ENCODE measurements around the gene OLFML3. TPM values are rescaled to one million over a fixed set of nuclear protein-coding genes. Genes with fewer than 3 reads are reported as not detected.

The OLFML3 gene
- total RNA-seq, 1 experiment from 2014 or later: 0.52 TPM

GRCh38 chr1:113981962-113982931 is 3.0 kb downstream of the OLFML3 start:
- peaks cover 9% of the 10 kb centered on the region for H3F3A ChIP-seq (ENCODE audit: insufficient read depth, low read depth)
- intact Hi-C loops (cut with micrococcal nuclease; ENCODE audit: unreplicated experiment): no loop called here
- no peaks in the 10 kb centered on the region for H3K9me2 ChIP-seq (ENCODE audit: insufficient read depth)
- H3K9me3 ChIP-seq (ENCODE audit: insufficient read depth, low read depth): no peaks in the 10 kb centered on the region
- peaks cover 16% of the 10 kb centered on the region for H3K4me1 ChIP-seq (replicated peaks; ENCODE audit: insufficient read depth)
- H3K36me3 ChIP-seq (ENCODE audit: low read depth): no peaks in the 10 kb centered on the region
- peaks cover 8% of the 10 kb centered on the region for H3K79me2 ChIP-seq (ENCODE audit: low read depth)
- ChIA-PET CTCF (no interaction called here), POLR2A (ENCODE audit: unreplicated experiment) (no interaction called here)
- no peaks in the 10 kb centered on the region for H4K20me1 ChIP-seq (ENCODE audit: insufficient read depth)
- H3K4me2 ChIP-seq: 0 out of 2 replicates have a peak overlapping the region, but pooled peaks have one; percentile 4
- H3K27ac ChIP-seq: no peak overlapping the region
- no peak for DNase-seq
- H3K4me3 ChIP-seq: no peak overlapping the region
- no TSS peak for BruUV-seq (replicated peaks)
- H2AFZ ChIP-seq: no peak overlapping the region
- TF ChIP-seq, protein P1, sequence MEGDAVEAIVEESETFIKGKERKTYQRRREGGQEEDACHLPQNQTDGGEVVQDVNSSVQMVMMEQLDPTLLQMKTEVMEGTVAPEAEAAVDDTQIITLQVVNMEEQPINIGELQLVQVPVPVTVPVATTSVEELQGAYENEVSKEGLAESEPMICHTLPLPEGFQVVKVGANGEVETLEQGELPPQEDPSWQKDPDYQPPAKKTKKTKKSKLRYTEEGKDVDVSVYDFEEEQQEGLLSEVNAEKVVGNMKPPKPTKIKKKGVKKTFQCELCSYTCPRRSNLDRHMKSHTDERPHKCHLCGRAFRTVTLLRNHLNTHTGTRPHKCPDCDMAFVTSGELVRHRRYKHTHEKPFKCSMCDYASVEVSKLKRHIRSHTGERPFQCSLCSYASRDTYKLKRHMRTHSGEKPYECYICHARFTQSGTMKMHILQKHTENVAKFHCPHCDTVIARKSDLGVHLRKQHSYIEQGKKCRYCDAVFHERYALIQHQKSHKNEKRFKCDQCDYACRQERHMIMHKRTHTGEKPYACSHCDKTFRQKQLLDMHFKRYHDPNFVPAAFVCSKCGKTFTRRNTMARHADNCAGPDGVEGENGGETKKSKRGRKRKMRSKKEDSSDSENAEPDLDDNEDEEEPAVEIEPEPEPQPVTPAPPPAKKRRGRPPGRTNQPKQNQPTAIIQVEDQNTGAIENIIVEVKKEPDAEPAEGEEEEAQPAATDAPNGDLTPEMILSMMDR (conservative IDR thresholded peaks at IDR 0.05): no peak
- no peak for TF ChIP-seq EZH2 (IDR thresholded peaks at IDR 0.05; ENCODE audit: low read depth)
- no peaks in the 10 kb centered on the region for H3K27me3 ChIP-seq (ENCODE audit: insufficient read depth, low read depth)

GRCh38 chr1:113982949-113983348 is 3.7 kb downstream of the OLFML3 start:
- TF ChIP-seq, protein P1 (conservative IDR thresholded peaks at IDR 0.05): no peak
- TF ChIP-seq EZH2 (IDR thresholded peaks at IDR 0.05; ENCODE audit: low read depth): no peak
- intact Hi-C loops (cut with micrococcal nuclease; ENCODE audit: unreplicated experiment): no loop called here
- Histone ChIP-seq H3K36me3 (ENCODE audit: low read depth) (no peaks in the 10 kb centered on the region), H3F3A (ENCODE audit: insufficient read depth, low read depth) (peaks cover 2% of the 10 kb centered on the region), H4K20me1 (ENCODE audit: insufficient read depth) (no peaks in the 10 kb centered on the region), H3K4me3 (no peak overlapping the region), H3K27me3 (ENCODE audit: insufficient read depth, low read depth) (no peaks in the 10 kb centered on the region), H3K79me2 (ENCODE audit: low read depth) (peaks cover 8% of the 10 kb centered on the region), H3K9me2 (ENCODE audit: insufficient read depth) (no peaks in the 10 kb centered on the region), H3K27ac (no peak overlapping the region), H3K9me3 (ENCODE audit: insufficient read depth, low read depth) (no peaks in the 10 kb centered on the region), H2AFZ (no peak overlapping the region), H3K4me2 (no peak overlapping the region), H3K4me1 (replicated peaks; ENCODE audit: insufficient read depth) (peaks cover 16% of the 10 kb centered on the region)
- ChIA-PET POLR2A (ENCODE audit: unreplicated experiment) (no interaction called here), CTCF (no interaction called here)
- DNase-seq: no peak
- BruUV-seq (replicated peaks): no TSS peak

DNA sequence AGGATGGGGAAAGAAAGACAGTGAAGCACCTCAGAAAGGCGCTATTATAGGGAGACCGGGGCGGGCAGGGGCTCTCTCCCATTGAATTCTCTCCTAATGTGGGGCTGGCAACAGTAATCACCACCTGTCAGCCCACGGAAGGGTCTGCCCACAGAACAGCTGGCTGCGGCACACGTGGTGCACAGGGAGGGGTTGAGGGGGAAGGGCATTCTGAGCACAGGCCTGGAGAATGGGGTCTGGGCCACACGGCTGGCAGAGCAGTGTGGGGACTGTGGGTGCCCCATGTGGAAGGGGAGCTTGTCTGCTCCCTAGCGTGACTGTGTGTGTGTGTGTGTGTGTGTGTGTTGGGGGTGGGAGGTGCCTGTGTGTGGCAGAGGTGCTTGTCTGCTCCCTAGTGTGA is 4.1 kb downstream of the OLFML3 start:
- Histone ChIP-seq H4K20me1 (ENCODE audit: insufficient read depth) (no peaks in the 10 kb centered on the region), H3K9me3 (ENCODE audit: insufficient read depth, low read depth) (no peaks in the 10 kb centered on the region), H3K36me3 (ENCODE audit: low read depth) (no peaks in the 10 kb centered on the region), H2AFZ (no peak overlapping the region), H3K79me2 (ENCODE audit: low read depth) (peaks cover 8% of the 10 kb centered on the region), H3K27ac (no peak overlapping the region), H3K4me3 (no peak overlapping the region), H3F3A (ENCODE audit: insufficient read depth, low read depth) (no peaks in the 10 kb centered on the region; the same call in 1 of the 2 replicates), H3K9me2 (ENCODE audit: insufficient read depth) (no peaks in the 10 kb centered on the region), H3K4me1 (replicated peaks; ENCODE audit: insufficient read depth) (peaks cover 16% of the 10 kb centered on the region), H3K27me3 (ENCODE audit: insufficient read depth, low read depth) (no peaks in the 10 kb centered on the region), H3K4me2 (no peak overlapping the region)
- intact Hi-C loops (cut with micrococcal nuclease; ENCODE audit: unreplicated experiment): no loop called here
- CTCF ChIA-PET: no interaction called here
- no peak for DNase-seq
- POLR2A ChIA-PET (ENCODE audit: unreplicated experiment): no interaction called here
- no TSS peak for BruUV-seq (replicated peaks)
- TF ChIP-seq, protein P1 (conservative IDR thresholded peaks at IDR 0.05): no peak
- TF ChIP-seq EZH2 (IDR thresholded peaks at IDR 0.05; ENCODE audit: low read depth): no peak
